NT2/D1 (cell line): ENCODE results near the gene LYPLA2.

Experiments
- YY1 ChIP-seq: IDR thresholded peaks from 2 replicates; pipeline ENCODE4 v1.6.1; 2011; ENCODE audit not compliant: insufficient read length, insufficient read depth
- ZNF274 ChIP-seq: IDR thresholded peaks from 2 replicates; pipeline ENCODE4 v1.6.1; 2011; ENCODE audit warnings: mild to moderate bottlenecking, low read depth, low read length

DNA sequence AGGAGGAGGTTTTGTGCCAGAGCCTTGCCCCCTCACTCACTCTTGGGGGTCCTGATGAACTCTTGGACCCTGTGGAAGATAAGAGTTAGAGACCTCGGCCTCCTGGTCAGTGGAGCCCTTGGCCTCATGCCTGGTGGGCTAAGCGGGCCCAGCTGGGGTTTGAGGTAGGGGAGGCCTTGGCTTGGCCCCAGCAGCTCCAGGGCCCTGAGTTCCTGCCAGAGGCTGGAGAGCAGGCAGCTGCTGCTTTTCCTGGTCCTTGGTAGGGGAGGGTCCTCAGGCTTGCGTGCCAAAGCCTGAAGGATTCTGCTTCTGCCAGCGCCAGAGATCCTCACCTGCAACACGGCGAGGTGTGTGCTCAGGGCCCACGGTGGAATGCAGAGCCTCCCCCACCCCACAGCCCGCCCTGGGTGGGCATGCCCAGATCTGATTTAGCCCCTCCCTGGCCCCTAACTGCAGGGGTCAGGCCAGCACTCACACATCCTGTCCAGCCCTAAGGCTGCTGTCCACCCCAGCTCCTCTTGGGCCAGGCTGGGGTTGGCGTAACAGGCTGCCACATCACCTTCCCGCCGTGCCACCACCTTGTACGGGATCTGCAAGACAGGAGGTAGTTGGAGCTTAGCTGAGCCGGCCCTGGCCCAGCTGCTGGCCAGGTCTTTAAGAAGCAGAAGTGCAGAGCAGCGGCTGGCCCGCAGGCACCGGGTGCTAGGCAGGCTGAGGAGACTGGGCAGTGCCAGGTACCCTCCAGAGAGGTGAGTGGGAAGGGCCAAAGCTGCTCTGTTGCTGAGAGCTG, 4.9 kb downstream of the LYPLA2 start:
- TF ChIP-seq ZNF274 (no peak), YY1 (no peak)
